Activated naive CD8-positive, alpha-beta T cell treated with anti-CD3 and anti-CD28 coated beads, Interleukin-2, amount 50 U/mL, for 24 hours (primary cell): ENCODE results near the gene KRT2.

Source experiments
- ATAC-seq: fragments of 150-1000 bp; cut with Tn5 transposase; one replicate; pipeline ENCODE4 v1.10.0; 2021
- DNase-seq: peaks from one replicate; pipeline ENCODE4 v3.0.0; 2021
- H3K27ac Mint-ChIP-seq: one replicate; pipeline ENCODE4 v1.8.0; 2021; ENCODE audit warnings: mild to moderate bottlenecking, mixed read lengths
- H3K27me3 Mint-ChIP-seq: one replicate; pipeline ENCODE4 v1.8.0; 2021; ENCODE audit warnings: mixed read lengths
- H3K36me3 Mint-ChIP-seq: one replicate; pipeline ENCODE4 v1.8.0; 2021; ENCODE audit warnings: low read depth, mixed read lengths
- H3K4me1 Mint-ChIP-seq: one replicate; pipeline ENCODE4 v1.8.0; 2021; ENCODE audit warnings: mixed read lengths
- H3K4me3 Mint-ChIP-seq: one replicate; pipeline ENCODE4 v1.8.0; 2021; ENCODE audit warnings: mild to moderate bottlenecking, moderate library complexity, mixed read lengths
- H3K9me3 Mint-ChIP-seq: one replicate; pipeline ENCODE4 v1.8.0; 2021; ENCODE audit warnings: mixed read lengths

The KRT2 gene

GRCh38 chr12:52689936-52690335 is 37.9 kb upstream of the KRT2 start:
- H3K4me3 Mint-ChIP-seq: no peak overlapping the region
- peaks cover 28% of the 10 kb centered on the region for H3K4me1 Mint-ChIP-seq
- no peak for DNase-seq
- H3K27me3 Mint-ChIP-seq: no peaks in the 10 kb centered on the region
- no peaks in the 10 kb centered on the region for H3K36me3 Mint-ChIP-seq
- no peaks in the 10 kb centered on the region for H3K9me3 Mint-ChIP-seq
- no peak overlapping the region for H3K27ac Mint-ChIP-seq
- ATAC-seq: no peak

- no peaks in the 10 kb centered on the region for H3K36me3 Mint-ChIP-seq
- H3K4me1 Mint-ChIP-seq: peaks cover 28% of the 10 kb centered on the region
- no peaks in the 10 kb centered on the region for H3K9me3 Mint-ChIP-seq
- no peak overlapping the region for H3K4me3 Mint-ChIP-seq
- no peak for DNase-seq
- ATAC-seq: no peak
- no peak overlapping the region for H3K27ac Mint-ChIP-seq
- H3K27me3 Mint-ChIP-seq: no peaks in the 10 kb centered on the region
These were observed 37.2 kb upstream of the KRT2 start for GRCh38 chr12:52689239-52689638.

- no peak for ATAC-seq
- no peaks in the 10 kb centered on the region for H3K27me3 Mint-ChIP-seq
These were observed 36.5 kb upstream of the KRT2 start for GRCh38 chr12:52688481-52688880.

GRCh38 chr12:52687497-52688385 is 35.7 kb upstream of the KRT2 start:
- H3K36me3 Mint-ChIP-seq: no peaks in the 10 kb centered on the region
- DNase-seq (no peak), ATAC-seq (no peak)
- H3K4me3 Mint-ChIP-seq: no peak overlapping the region
- H3K9me3 Mint-ChIP-seq: no peaks in the 10 kb centered on the region
- H3K4me1 Mint-ChIP-seq: peaks cover 28% of the 10 kb centered on the region
- H3K27ac Mint-ChIP-seq: no peak overlapping the region
- H3K27me3 Mint-ChIP-seq: no peaks in the 10 kb centered on the region

More at GRCh38 chr12:52688481-52688880, 36.5 kb upstream of the KRT2 start:
- H3K9me3 Mint-ChIP-seq: no peaks in the 10 kb centered on the region
- H3K4me3 Mint-ChIP-seq: no peak overlapping the region
- no peak overlapping the region for H3K27ac Mint-ChIP-seq
- peaks cover 28% of the 10 kb centered on the region for H3K4me1 Mint-ChIP-seq
- DNase-seq: no peak
- no peaks in the 10 kb centered on the region for H3K36me3 Mint-ChIP-seq

GRCh38 chr12:52686756-52687487 is 34.9 kb upstream of the KRT2 start:
- no peaks in the 10 kb centered on the region for H3K36me3 Mint-ChIP-seq
- peaks cover 31% of the 10 kb centered on the region for H3K4me1 Mint-ChIP-seq
- DNase-seq (no peak), ATAC-seq (no peak)
- no peaks in the 10 kb centered on the region for H3K9me3 Mint-ChIP-seq
- no peak overlapping the region for H3K4me3 Mint-ChIP-seq
- no peaks in the 10 kb centered on the region for H3K27me3 Mint-ChIP-seq
- H3K27ac Mint-ChIP-seq: no peak overlapping the region

- peaks cover 33% of the 10 kb centered on the region for H3K4me1 Mint-ChIP-seq
- no peak overlapping the region for H3K27ac Mint-ChIP-seq
- H3K27me3 Mint-ChIP-seq: no peaks in the 10 kb centered on the region
- DNase-seq: no peak
- no peak overlapping the region for H3K4me3 Mint-ChIP-seq
- no peaks in the 10 kb centered on the region for H3K36me3 Mint-ChIP-seq
- no peak for ATAC-seq
- H3K9me3 Mint-ChIP-seq: no peaks in the 10 kb centered on the region
These were observed 34.1 kb upstream of the KRT2 start for GRCh38 chr12:52686063-52686462.

GRCh38 chr12:52685406-52685890 is 33.4 kb upstream of the KRT2 start:
- H3K36me3 Mint-ChIP-seq: no peaks in the 10 kb centered on the region
- H3K4me3 Mint-ChIP-seq: no peak overlapping the region
- ATAC-seq (no peak), DNase-seq (no peak)
- no peaks in the 10 kb centered on the region for H3K9me3 Mint-ChIP-seq
- H3K27ac Mint-ChIP-seq: no peak overlapping the region
- H3K4me1 Mint-ChIP-seq: peaks cover 30% of the 10 kb centered on the region
- no peaks in the 10 kb centered on the region for H3K27me3 Mint-ChIP-seq

- no peaks in the 10 kb centered on the region for H3K27me3 Mint-ChIP-seq
- peaks cover 27% of the 10 kb centered on the region for H3K4me1 Mint-ChIP-seq
- H3K27ac Mint-ChIP-seq: no peak overlapping the region
- H3K4me3 Mint-ChIP-seq: no peak overlapping the region
- ATAC-seq (no peak), DNase-seq (no peak)
- H3K36me3 Mint-ChIP-seq: no peaks in the 10 kb centered on the region
- H3K9me3 Mint-ChIP-seq: no peaks in the 10 kb centered on the region
These were observed 32.4 kb upstream of the KRT2 start for GRCh38 chr12:52684431-52684830.

GRCh38 chr12:52683575-52684300 is 31.7 kb upstream of the KRT2 start:
- Mint-ChIP-seq H3K4me1 (peaks cover 27% of the 10 kb centered on the region), H3K36me3 (no peaks in the 10 kb centered on the region), H3K27ac (no peak overlapping the region), H3K27me3 (no peaks in the 10 kb centered on the region), H3K9me3 (no peaks in the 10 kb centered on the region), H3K4me3 (no peak overlapping the region)
- no peak for ATAC-seq
- DNase-seq: no peak

- peaks cover 22% of the 10 kb centered on the region for H3K4me1 Mint-ChIP-seq
- DNase-seq (no peak), ATAC-seq (no peak)
- no peaks in the 10 kb centered on the region for H3K27me3 Mint-ChIP-seq
- no peak overlapping the region for H3K4me3 Mint-ChIP-seq
- no peak overlapping the region for H3K27ac Mint-ChIP-seq
- no peaks in the 10 kb centered on the region for H3K36me3 Mint-ChIP-seq
- H3K9me3 Mint-ChIP-seq: no peaks in the 10 kb centered on the region
These were observed 31.0 kb upstream of the KRT2 start for GRCh38 chr12:52682938-52683574.

GRCh38 chr12:52682381-52682660 is 30.3 kb upstream of the KRT2 start:
- Mint-ChIP-seq H3K36me3 (no peaks in the 10 kb centered on the region), H3K4me3 (no peak overlapping the region), H3K27ac (no peak overlapping the region)

GRCh38 chr12:52681526-52682380 is 29.7 kb upstream of the KRT2 start:
- ATAC-seq (peak; percentile 74), DNase-seq (peak; percentile 17)
- Mint-ChIP-seq H3K4me3 (no peak overlapping the region), H3K9me3 (no peaks in the 10 kb centered on the region), H3K27ac (no peak overlapping the region), H3K27me3 (no peaks in the 10 kb centered on the region), H3K36me3 (no peaks in the 10 kb centered on the region), H3K4me1 (peaks cover 14% of the 10 kb centered on the region)

More at GRCh38 chr12:52682381-52682660, 30.3 kb upstream of the KRT2 start:
- Mint-ChIP-seq H3K4me1 (peaks cover 16% of the 10 kb centered on the region), H3K9me3 (no peaks in the 10 kb centered on the region), H3K27me3 (no peaks in the 10 kb centered on the region)
- ATAC-seq (no peak), DNase-seq (no peak)

- Mint-ChIP-seq H3K27ac (no peak within 1 kb of the TSS), H3K9me3 (no peaks in the 10 kb centered on the region), H3K27me3 (no peaks in the 10 kb centered on the region), H3K36me3 (no peaks in the 10 kb centered on the region), H3K4me3 (no peak within 1 kb of the TSS), H3K4me1 (peaks cover 14% of the 10 kb centered on the region)
- DNase-seq (no peak), ATAC-seq (no peak)
These were observed 28.4 kb upstream of the KRT2 start, which contains the start of gene KRT1 for GRCh38 chr12:52680363-52680762. Gene KRT1, minus strand, starts transcription at chr12:52680407. Its CDS starts 59 bp downstream, at chr12:52680348.
